ENCODE measurements around the gene USP36. TPM values are rescaled to one million over a fixed set of nuclear protein-coding genes. Genes with fewer than 3 reads are reported as not detected.

The USP36 gene
- polyA plus RNA-seq, 1 experiment = 18.3 TPM

DNA sequence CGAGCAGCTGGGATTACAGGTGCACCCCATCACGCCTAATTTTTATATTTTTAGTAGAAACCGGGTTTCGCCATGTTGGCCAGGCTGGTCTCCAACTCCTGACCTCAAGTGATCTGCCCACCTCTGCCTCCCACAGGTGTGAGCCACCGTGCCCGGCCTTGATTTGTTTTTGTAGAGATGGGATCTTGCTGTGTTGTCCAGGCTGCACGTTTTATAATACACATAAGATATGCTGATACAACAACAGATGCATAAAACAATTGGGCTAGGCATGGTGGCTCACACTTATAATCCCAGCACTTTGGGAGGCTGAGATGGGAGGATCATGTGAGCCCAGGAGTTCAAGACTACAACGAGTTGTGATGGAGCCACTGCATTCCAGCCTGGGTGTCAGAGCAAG, 6.0 kb downstream of the USP36 start:
- TF ChIP-seq, protein P1, sequence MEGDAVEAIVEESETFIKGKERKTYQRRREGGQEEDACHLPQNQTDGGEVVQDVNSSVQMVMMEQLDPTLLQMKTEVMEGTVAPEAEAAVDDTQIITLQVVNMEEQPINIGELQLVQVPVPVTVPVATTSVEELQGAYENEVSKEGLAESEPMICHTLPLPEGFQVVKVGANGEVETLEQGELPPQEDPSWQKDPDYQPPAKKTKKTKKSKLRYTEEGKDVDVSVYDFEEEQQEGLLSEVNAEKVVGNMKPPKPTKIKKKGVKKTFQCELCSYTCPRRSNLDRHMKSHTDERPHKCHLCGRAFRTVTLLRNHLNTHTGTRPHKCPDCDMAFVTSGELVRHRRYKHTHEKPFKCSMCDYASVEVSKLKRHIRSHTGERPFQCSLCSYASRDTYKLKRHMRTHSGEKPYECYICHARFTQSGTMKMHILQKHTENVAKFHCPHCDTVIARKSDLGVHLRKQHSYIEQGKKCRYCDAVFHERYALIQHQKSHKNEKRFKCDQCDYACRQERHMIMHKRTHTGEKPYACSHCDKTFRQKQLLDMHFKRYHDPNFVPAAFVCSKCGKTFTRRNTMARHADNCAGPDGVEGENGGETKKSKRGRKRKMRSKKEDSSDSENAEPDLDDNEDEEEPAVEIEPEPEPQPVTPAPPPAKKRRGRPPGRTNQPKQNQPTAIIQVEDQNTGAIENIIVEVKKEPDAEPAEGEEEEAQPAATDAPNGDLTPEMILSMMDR (IDR thresholded peaks at IDR 0.05; ENCODE audit: low read depth, low read length) = no peak
- no peak overlapping the region for H3K27ac ChIP-seq (ENCODE audit: low read depth, low read length)
- CTCF ChIA-PET = no interaction called here
- POLR2A ChIA-PET = no interaction called here
- DNase-seq (ENCODE audit: low read depth, low spot score) = no peak
- no peaks in the 10 kb centered on the region for H3K27me3 ChIP-seq (ENCODE audit: control insufficient read depth, insufficient read depth, low read length)
- no peak overlapping the region for H3K4me3 ChIP-seq (ENCODE audit: low read depth, low read length)
- no peaks in the 10 kb centered on the region for H3K9me3 ChIP-seq (ENCODE audit: control insufficient read depth, insufficient read depth, low read length)

DNA sequence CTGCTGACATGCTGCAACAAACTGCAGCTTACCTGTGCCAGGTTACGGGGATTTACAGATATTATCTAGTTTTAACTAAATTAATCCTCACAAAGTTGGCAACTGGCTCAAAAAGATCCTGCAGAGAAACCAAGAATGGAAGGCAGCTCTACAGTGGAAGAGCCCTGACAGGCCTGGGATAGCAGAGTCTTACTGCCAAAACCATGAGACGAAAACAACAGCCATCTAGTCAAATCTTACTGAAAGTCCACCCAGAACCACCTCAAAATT, 8.1 kb downstream of the USP36 start:
- Histone ChIP-seq H3K27me3 (ENCODE audit: control insufficient read depth, insufficient read depth, low read length) (no peaks in the 10 kb centered on the region), H3K4me3 (ENCODE audit: low read depth, low read length) (no peak overlapping the region), H3K9me3 (ENCODE audit: control insufficient read depth, insufficient read depth, low read length) (no peaks in the 10 kb centered on the region), H3K27ac (ENCODE audit: low read depth, low read length) (no peak overlapping the region)
- ChIA-PET CTCF (no interaction called here), POLR2A (no interaction called here)
- no peak for DNase-seq (ENCODE audit: low read depth, low spot score)
- TF ChIP-seq, protein P1 (IDR thresholded peaks at IDR 0.05; ENCODE audit: low read depth, low read length) = no peak

DNA sequence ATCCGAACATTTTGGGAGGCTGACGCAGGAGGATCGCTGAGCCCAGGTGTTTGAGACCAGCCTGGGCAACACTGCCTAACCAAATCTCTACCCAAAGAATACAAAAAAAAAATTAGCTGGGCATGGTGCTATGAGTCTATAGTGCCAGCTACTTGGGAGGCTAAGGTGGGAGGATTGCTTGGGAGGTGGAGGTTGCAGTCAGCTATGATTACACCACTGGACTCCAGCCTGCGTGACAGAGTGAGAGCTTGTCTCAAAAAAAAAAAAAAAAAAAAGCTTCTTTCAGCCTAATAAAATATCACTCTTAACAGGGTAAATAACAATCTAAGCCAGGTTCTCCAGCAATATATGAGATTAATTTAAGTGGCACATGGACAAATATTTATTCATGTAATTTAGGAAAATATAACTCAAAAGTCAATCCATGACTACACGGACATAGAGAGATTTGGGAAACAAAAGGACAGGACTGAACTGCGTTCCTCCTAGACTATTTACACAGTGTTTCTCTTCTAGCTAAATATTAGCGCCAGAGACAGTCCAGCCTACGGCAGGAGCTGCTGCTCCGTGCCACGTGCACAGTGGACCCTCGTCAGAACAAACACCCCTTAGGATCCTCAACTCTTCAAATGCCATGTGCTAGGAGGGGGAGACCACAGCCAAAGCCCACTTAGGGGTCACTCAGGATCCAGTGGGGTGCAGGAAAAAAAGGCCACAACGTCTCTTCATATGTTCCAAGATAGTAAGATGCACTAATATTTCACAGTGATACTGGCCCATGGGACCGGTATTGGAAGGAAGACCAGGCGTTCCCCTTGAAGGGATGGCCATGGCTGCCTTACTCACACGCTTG, 8.7 kb downstream of the USP36 start:
- Histone ChIP-seq H3K27ac (ENCODE audit: low read depth, low read length) (no peak overlapping the region), H3K27me3 (ENCODE audit: control insufficient read depth, insufficient read depth, low read length) (no peaks in the 10 kb centered on the region), H3K4me3 (ENCODE audit: low read depth, low read length) (no peak overlapping the region), H3K9me3 (ENCODE audit: control insufficient read depth, insufficient read depth, low read length) (no peaks in the 10 kb centered on the region)
- ChIA-PET POLR2A (interaction anchor here (0.6 kb wide), 1 partner anchor 18 kb away, joined by 3 read pairs; no protein-coding TSS in a partner anchor), CTCF (no interaction called here)
- no peak for DNase-seq (ENCODE audit: low read depth, low spot score)
- TF ChIP-seq, protein P1 (IDR thresholded peaks at IDR 0.05; ENCODE audit: low read depth, low read length) = no peak

DNA sequence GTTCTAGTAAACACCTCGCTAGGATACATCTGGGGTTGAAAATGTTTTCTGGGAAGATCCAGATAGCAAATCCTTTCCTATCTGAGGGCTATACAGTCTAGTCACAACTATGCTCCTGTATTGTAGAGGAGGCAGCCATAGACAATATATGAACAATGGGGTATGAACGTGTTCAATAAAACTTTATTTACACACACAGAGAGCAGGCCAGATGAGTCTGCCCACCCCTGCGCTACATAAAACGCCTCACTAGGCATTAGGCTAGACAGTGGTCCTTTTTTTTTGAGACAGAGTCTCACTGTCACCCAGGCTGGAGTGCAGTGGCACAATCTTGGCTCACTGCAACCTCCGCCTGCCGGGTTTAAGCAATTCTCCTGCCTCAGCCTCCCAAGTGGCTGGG, 11.1 kb downstream of the USP36 start:
- Histone ChIP-seq H3K27me3 (ENCODE audit: control insufficient read depth, insufficient read depth, low read length) (no peaks in the 10 kb centered on the region), H3K27ac (ENCODE audit: low read depth, low read length) (no peak overlapping the region), H3K9me3 (ENCODE audit: control insufficient read depth, insufficient read depth, low read length) (no peaks in the 10 kb centered on the region), H3K4me3 (ENCODE audit: low read depth, low read length) (no peak overlapping the region)
- TF ChIP-seq, protein P1 (IDR thresholded peaks at IDR 0.05; ENCODE audit: low read depth, low read length) = no peak
- ChIA-PET POLR2A (no interaction called here), CTCF (interaction anchor here (0.9 to 1.1 kb wide), 5 partner anchors 18 to 332 kb away, joined by 3 to 4 read pairs (median 3); no protein-coding TSS in a partner anchor)
- no peak for DNase-seq (ENCODE audit: low read depth, low spot score)

DNA sequence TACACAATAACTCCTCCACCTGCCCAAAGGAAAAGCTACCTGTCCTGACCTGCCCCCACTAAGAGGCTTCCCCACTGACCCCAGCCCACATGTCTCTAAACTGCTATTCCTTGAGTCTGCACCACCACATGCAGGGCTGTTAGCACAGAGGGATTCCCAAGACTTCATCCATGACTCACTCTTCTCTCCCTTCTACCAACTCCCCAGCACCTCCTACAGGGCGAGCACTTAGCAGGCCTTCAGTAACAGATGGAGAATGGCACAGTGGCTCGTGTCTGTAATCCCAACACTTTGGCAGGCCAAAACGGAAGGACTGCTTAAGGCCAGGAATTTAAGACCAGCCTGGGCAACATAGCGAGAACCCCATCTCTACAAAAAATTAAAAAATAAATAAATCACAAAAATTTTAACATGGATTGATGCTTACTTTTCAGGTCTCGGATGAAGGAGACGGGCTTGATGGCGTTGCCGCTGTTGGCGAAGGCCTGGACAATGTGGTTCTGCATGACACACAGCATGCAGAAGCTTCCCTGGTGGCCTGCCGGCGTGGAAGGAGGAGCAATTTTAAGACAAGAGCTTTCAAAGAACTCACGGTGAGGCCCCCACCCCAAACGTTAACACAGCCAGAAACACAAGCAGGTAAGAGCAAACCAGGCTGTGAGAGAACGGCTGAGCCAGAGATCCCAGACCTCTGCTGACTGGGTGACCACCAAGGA, 12.0 kb downstream of the USP36 start:
- Histone ChIP-seq H3K9me3 (ENCODE audit: control insufficient read depth, insufficient read depth, low read length) (no peaks in the 10 kb centered on the region), H3K27me3 (ENCODE audit: control insufficient read depth, insufficient read depth, low read length) (no peaks in the 10 kb centered on the region), H3K27ac (ENCODE audit: low read depth, low read length) (no peak overlapping the region), H3K4me3 (ENCODE audit: low read depth, low read length) (no peak overlapping the region)
- DNase-seq (ENCODE audit: low read depth, low spot score) = peak; percentile 38
- TF ChIP-seq, protein P1 (IDR thresholded peaks at IDR 0.05; ENCODE audit: low read depth, low read length) = peak; percentile 64
- CTCF ChIA-PET = interaction anchor here (0.9 to 1.1 kb wide), 4 partner anchors 17 to 332 kb away, joined by 3 to 4 read pairs (median 3); no protein-coding TSS in a partner anchor
- POLR2A ChIA-PET = no interaction called here
